ENCODE measurements around the gene TBL1X.

DNA sequence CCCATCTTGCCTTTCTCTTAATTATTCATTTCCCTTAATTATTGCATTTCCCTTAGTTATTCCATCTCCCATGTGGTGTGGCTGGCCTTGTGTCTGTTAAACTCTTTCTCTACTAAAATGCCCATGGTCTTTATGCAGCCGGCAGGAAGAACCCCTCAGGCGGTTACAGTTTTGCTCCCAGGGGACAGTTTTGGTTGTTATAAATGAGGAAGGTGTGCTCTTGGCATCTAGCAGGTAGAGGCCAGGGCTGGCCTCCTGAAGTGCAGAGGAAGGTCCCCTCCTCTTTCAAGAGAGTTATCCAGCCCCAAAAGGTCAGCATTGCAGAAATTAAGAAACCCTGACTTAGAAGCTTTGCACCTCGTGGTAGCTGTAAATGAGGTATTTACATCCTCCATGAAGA lies 18.0 kb downstream of the TBL1X start:
- TF ChIP-seq POLR2A (IDR thresholded peaks at IDR 0.05) = no peak
- TF ChIP-seq, protein P1, sequence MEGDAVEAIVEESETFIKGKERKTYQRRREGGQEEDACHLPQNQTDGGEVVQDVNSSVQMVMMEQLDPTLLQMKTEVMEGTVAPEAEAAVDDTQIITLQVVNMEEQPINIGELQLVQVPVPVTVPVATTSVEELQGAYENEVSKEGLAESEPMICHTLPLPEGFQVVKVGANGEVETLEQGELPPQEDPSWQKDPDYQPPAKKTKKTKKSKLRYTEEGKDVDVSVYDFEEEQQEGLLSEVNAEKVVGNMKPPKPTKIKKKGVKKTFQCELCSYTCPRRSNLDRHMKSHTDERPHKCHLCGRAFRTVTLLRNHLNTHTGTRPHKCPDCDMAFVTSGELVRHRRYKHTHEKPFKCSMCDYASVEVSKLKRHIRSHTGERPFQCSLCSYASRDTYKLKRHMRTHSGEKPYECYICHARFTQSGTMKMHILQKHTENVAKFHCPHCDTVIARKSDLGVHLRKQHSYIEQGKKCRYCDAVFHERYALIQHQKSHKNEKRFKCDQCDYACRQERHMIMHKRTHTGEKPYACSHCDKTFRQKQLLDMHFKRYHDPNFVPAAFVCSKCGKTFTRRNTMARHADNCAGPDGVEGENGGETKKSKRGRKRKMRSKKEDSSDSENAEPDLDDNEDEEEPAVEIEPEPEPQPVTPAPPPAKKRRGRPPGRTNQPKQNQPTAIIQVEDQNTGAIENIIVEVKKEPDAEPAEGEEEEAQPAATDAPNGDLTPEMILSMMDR (IDR thresholded peaks at IDR 0.05) = no peak

All from breast epithelium (tissue), 3 donors.